ENCODE data around the gene MRM2.

Gene MRM2

DNA sequence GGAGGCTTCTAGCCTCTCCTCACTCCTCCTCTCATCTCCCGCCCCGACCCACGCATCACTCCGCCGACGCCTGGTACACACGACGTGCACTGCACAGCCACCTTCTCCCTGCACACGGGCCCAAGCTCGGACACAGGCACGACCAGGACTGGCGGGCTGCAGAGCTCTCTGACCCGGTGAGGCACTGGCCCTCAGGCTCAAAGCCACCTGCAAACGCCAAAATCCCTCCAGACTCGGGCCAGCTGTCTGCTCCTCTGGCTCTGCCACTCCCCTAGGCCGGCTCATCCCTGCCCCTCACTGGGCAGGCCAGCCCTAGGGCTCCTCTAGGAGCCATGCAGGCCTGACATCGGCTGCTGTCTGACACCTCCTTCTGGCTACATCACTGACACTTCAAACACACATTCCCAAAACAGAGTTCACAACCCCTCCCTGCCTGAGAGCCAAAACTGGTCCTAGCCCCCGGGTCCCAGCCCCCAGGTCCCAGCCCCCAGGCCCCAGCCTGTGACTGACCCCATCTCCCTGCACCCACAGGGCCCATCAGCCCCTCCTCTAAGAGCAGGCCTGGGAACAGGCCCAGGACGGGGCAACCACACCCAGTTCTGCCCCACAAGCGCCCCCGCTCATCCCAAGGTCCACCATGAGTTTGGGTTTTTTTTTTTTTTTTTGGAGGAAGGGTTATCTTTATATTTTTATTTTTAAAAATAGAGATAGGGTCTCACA lies 44.4 kb downstream of the MRM2 start:
- in situ Hi-C loops (cut with MboI; ENCODE audit: low sequenced_read_pairs, unreplicated experiment) = no loop called here
- DNase-seq (ENCODE audit: low spot score) = peak; percentile 18
- TF ChIP-seq, protein P1, sequence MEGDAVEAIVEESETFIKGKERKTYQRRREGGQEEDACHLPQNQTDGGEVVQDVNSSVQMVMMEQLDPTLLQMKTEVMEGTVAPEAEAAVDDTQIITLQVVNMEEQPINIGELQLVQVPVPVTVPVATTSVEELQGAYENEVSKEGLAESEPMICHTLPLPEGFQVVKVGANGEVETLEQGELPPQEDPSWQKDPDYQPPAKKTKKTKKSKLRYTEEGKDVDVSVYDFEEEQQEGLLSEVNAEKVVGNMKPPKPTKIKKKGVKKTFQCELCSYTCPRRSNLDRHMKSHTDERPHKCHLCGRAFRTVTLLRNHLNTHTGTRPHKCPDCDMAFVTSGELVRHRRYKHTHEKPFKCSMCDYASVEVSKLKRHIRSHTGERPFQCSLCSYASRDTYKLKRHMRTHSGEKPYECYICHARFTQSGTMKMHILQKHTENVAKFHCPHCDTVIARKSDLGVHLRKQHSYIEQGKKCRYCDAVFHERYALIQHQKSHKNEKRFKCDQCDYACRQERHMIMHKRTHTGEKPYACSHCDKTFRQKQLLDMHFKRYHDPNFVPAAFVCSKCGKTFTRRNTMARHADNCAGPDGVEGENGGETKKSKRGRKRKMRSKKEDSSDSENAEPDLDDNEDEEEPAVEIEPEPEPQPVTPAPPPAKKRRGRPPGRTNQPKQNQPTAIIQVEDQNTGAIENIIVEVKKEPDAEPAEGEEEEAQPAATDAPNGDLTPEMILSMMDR (IDR thresholded peaks at IDR 0.05; ENCODE audit: borderline replicate concordance, control extremely low read depth, extremely low read depth, insufficient read depth, missing control alignments) = no peak

DNA sequence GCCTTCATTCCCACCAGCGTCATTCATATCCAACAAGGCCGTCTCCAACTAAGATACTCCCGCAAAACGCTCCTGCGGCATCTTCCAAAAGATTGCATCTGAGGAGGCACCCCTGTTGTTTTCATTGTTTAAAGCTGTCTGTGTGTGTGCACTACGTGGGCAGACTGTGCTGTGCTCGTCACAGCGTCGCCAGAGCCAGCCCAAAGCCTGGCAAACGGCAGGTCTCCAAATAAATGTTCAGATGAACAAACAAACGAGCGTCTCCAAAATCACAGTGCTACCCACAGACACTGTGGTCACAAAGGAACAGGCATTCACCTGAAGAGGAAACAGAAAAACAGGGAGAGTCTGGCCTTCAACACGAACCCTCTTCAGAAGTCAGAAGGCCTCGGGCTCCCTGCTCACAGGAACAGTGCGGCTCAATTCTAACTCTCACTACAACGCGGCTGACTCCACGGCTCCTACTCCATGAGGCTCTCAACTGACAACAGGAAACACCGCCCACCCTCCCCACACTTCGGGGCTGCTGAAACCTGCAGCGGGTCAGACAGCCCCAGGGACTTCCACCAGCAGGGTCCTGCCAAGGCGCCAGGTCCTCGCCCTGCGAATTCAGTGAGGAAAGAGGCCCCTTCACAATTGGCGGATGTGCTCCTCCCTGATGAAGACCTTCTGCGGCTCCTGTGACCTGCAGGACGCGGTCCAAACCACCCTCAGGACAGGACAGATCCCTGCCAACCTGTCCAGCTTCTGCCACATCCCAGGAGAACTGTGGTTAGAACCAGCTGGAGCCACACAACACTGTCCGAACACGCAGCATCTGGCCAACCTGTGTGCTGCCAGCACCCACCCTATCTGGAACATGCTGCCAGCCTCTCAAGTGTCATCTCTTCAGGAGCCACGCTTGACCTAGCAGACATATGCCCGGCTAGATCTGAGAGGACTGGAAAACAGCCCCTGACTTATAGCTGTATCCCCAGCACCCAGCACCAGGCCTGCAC lies 45.3 kb downstream of the MRM2 start:
- in situ Hi-C loops (cut with MboI; ENCODE audit: low sequenced_read_pairs, unreplicated experiment) = no loop called here
- DNase-seq (ENCODE audit: low spot score) = peak; percentile 16
- TF ChIP-seq, protein P1 (IDR thresholded peaks at IDR 0.05; ENCODE audit: borderline replicate concordance, control extremely low read depth, extremely low read depth, insufficient read depth, missing control alignments) = no peak

- in situ Hi-C loops (cut with MboI; ENCODE audit: low sequenced_read_pairs, unreplicated experiment) = no loop called here
- DNase-seq (ENCODE audit: low spot score) = peak; percentile 16
- TF ChIP-seq, protein P1 (IDR thresholded peaks at IDR 0.05; ENCODE audit: borderline replicate concordance, control extremely low read depth, extremely low read depth, insufficient read depth, missing control alignments) = no peak
These were observed 46.4 kb downstream of the MRM2 start for GRCh38 chr7:2195400-2196246.

DNA sequence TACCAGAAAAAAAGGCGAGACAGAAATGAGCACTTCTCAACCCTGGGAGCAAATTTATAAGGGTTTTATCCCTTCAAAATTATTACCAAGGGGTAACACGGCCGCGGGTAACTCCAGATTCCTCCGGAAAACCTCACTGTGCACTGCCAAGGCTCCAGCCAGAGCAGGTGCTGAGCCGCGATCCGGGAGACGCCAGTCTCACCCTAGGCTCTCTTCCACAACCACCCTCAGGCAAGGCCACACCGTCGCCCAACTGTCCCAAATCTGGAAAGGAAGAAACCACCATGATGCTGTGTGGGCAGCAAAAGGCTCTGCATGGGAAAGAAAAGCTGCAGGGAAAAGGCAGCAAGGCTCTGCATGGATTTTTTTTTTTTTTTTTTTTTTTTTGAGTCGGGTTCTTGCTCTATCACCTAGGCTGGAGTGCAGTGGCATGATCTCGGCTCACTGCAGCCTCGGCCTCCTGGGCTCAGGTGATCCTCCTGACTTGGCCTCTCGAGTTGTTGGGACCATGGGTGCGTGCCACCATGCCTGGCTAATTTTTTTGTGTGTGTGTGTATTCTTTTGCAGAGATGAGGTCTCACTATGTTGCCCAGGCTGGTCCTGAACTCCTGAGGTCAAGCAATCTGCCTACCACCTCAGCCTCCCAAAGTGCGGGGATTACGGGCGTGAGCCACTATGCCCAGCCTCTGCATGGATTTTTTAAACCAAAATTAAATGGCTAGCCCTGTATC lies 48.3 kb downstream of the MRM2 start:
- in situ Hi-C loops (cut with MboI; ENCODE audit: low sequenced_read_pairs, unreplicated experiment) = no loop called here
- TF ChIP-seq, protein P1 (IDR thresholded peaks at IDR 0.05; ENCODE audit: borderline replicate concordance, control extremely low read depth, extremely low read depth, insufficient read depth, missing control alignments) = no peak
- DNase-seq (ENCODE audit: low spot score) = no peak

DNA sequence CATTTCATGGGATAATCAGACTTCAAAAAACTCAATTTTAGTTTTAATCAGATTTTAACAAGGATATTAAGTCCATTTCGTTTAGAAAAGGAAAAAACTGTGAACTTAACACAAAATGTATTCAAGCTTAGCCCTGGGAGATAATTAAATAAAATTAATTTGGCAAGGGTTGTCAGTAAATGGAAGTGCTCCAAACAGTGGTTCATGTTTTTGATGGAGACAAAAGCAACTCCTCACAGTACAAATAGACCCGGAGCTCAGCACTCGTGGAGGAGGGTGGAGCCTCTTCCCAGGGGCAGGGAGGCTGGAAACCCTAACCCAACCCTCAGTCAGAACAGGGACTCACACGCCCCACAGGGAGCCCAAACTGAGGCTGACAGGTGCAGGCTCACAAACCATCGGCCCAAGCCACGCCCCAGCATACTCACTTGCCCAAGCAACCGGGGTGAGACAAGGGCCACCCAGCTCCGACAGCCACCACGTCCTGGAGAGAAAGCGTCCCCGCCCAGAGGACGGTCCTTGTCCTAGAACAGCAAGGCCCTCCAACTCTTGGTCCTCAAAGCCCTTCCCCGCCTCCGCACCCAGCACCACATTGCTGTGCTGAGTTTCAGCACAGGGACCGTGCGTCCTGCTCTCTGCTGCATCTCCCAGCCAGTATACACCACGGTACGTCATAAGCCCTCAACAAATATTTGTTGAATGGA lies 49.0 kb downstream of the MRM2 start:
- DNase-seq (ENCODE audit: low spot score) = no peak
- in situ Hi-C loops (cut with MboI; ENCODE audit: low sequenced_read_pairs, unreplicated experiment) = no loop called here
- TF ChIP-seq, protein P1 (IDR thresholded peaks at IDR 0.05; ENCODE audit: borderline replicate concordance, control extremely low read depth, extremely low read depth, insufficient read depth, missing control alignments) = no peak
